Natural killer cell treated with Interleukin-12 subunit alpha and Interleukin-12 subunit beta and Interleukin-15 and Interleukin-18, amount 100 ng/mL, for 72 hours (primary cell): Measurements from ENCODE around the gene HJURP. TPM values are rescaled to one million over a fixed set of nuclear protein-coding genes. Genes with fewer than 3 reads are reported as not detected.
"Not testable (repeated sequence)": the region's sequence is repeated elsewhere in the genome, so short reads cannot be mapped to it uniquely, and the experiment has no call there.

Source experiments
- ATAC-seq, 2 donors: fragments of 150-1000 bp; cut with Tn5 transposase in 1 of 2; sonication (Bioruptor Pico), chemical (Tn5 transposase) in 1 of 2; 2 replicates each; pipeline ENCODE4 v1.10.0; 2021
- DNase-seq: peaks from one replicate; pipeline ENCODE4 v3.0.0; 2022; ENCODE audit warnings: low spot score
- H3K27ac Mint-ChIP-seq, 2 donors: 1 replicate in 1 of 2; 2 replicates in 1 of 2; pipeline ENCODE4 v1.8.0; 2022; ENCODE audit warnings: mixed read lengths in 2 of 2, mild to moderate bottlenecking in 1 of 2, moderate library complexity in 1 of 2
- H3K27me3 Mint-ChIP-seq, 2 donors: 1 replicate in 1 of 2; 2 replicates in 1 of 2; pipeline ENCODE4 v1.8.0; 2022; ENCODE audit warnings: mixed read lengths in 2 of 2
- H3K36me3 Mint-ChIP-seq: one replicate; pipeline ENCODE4 v1.8.0; 2022; ENCODE audit warnings: mixed read lengths
- H3K4me1 Mint-ChIP-seq, 2 donors: 1 replicate in 1 of 2; 2 replicates in 1 of 2; pipeline ENCODE4 v1.8.0; 2022; ENCODE audit warnings: low read depth in 2 of 2, mixed read lengths in 2 of 2, mild to moderate bottlenecking in 1 of 2
- H3K4me3 Mint-ChIP-seq: one replicate; pipeline ENCODE4 v1.8.0; 2022; ENCODE audit warnings: mixed read lengths
- H3K9me3 Mint-ChIP-seq: 2 replicates; pipeline ENCODE4 v1.8.0; 2022; ENCODE audit warnings: mixed read lengths
- total RNA-seq, 2 donors: library from RNA; stranded (reverse); gene quantifications; one replicate each; pipeline ENCODE4 v1.2.3, GENCODE V29; 2022

The HJURP gene
- 10 to 100 TPM; 35.6 to 76.6 TPM for total RNA-seq

- peak within 1 kb of the TSS; percentile 92 to 95 for H3K27ac Mint-ChIP-seq
- no peaks in the 10 kb centered on the region for H3K9me3 Mint-ChIP-seq
- peak; percentile 95 for DNase-seq
- peaks cover 11% of the 10 kb centered on the region for H3K36me3 Mint-ChIP-seq
- peaks cover 16 to 25% of the 10 kb centered on the region in 2 donors for H3K4me1 Mint-ChIP-seq
- peak; percentile 97 to 99 for ATAC-seq
- H3K4me3 Mint-ChIP-seq: peak within 1 kb of the TSS; percentile 91
- H3K27me3 Mint-ChIP-seq: no peaks in the 10 kb centered on the region
Observed at GRCh38 chr2:233854241-233854981, at the start of gene HJURP. Gene HJURP, minus strand, starts transcription at chr2:233854535. Its CDS starts 35 bp downstream, at chr2:233854500.

- Mint-ChIP-seq H3K9me3 (no peaks in the 10 kb centered on the region), H3K27ac (no peak overlapping the region), H3K4me3 (no peak overlapping the region), H3K27me3 (peaks cover 36 to 57% of the 10 kb centered on the region in 2 donors), H3K4me1 (peaks cover 0 to 4% of the 10 kb centered on the region in 2 donors), H3K36me3 (no peaks in the 10 kb centered on the region)
- DNase-seq (no peak), ATAC-seq (no peak)
Observed at GRCh38 chr2:233901884-233902283, 47.5 kb upstream of the HJURP start.

- DNase-seq: no peak
- Mint-ChIP-seq H3K36me3 (no peaks in the 10 kb centered on the region), H3K27me3 (peaks cover 35 to 54% of the 10 kb centered on the region in 2 donors), H3K4me1 (peaks cover 0 to 4% of the 10 kb centered on the region in 2 donors), H3K27ac (no peak overlapping the region), H3K9me3 (no peaks in the 10 kb centered on the region), H3K4me3 (no peak overlapping the region)
- ATAC-seq: no peak
Observed at GRCh38 chr2:233901367-233901766, 47.0 kb upstream of the HJURP start.

- not testable (repeated sequence) for H3K27ac Mint-ChIP-seq, H3K4me3 Mint-ChIP-seq, H3K4me1 Mint-ChIP-seq, H3K36me3 Mint-ChIP-seq, ATAC-seq, DNase-seq, H3K9me3 Mint-ChIP-seq
- peaks cover 25 to 46% of the 10 kb centered on the region in 2 donors for H3K27me3 Mint-ChIP-seq
Observed at GRCh38 chr2:233896253-233896652, 41.9 kb upstream of the HJURP start.

- no peaks in the 10 kb centered on the region for H3K36me3 Mint-ChIP-seq
- no peak overlapping the region for H3K27ac Mint-ChIP-seq
- H3K4me3 Mint-ChIP-seq: no peak overlapping the region
- H3K4me1 Mint-ChIP-seq: no peaks in the 10 kb centered on the region
- no peak for ATAC-seq
- H3K9me3 Mint-ChIP-seq: no peaks in the 10 kb centered on the region
- DNase-seq: no peak
- peaks cover 25 to 41% of the 10 kb centered on the region in 2 donors for H3K27me3 Mint-ChIP-seq
Observed at GRCh38 chr2:233892793-233893192, 38.5 kb upstream of the HJURP start.

- H3K36me3 Mint-ChIP-seq: peaks cover 31% of the 10 kb centered on the region
- ATAC-seq (no peak), DNase-seq (no peak)
- peaks cover 36 to 74% of the 10 kb centered on the region in 2 donors for H3K27me3 Mint-ChIP-seq
- no peak overlapping the region for H3K27ac Mint-ChIP-seq
- H3K4me3 Mint-ChIP-seq: no peak overlapping the region
- no peaks in the 10 kb centered on the region for H3K4me1 Mint-ChIP-seq
- peaks cover 12% of the 10 kb centered on the region for H3K9me3 Mint-ChIP-seq
Observed at GRCh38 chr2:233882353-233882752, 28.0 kb upstream of the HJURP start.

GRCh38 chr2:233872125-233872524, 17.8 kb upstream of the HJURP start:
- H3K4me3 Mint-ChIP-seq, ATAC-seq, H3K9me3 Mint-ChIP-seq, H3K27ac Mint-ChIP-seq, DNase-seq: not testable (repeated sequence)
- H3K4me1 Mint-ChIP-seq: peaks cover 11 to 13% of the 10 kb centered on the region in 2 donors
- peaks cover 36 to 60% of the 10 kb centered on the region in 2 donors for H3K27me3 Mint-ChIP-seq
- peaks cover 11% of the 10 kb centered on the region for H3K36me3 Mint-ChIP-seq

- no peak for DNase-seq
- ATAC-seq: no peak
- Mint-ChIP-seq H3K36me3 (peaks cover 11% of the 10 kb centered on the region), H3K4me1 (peaks cover 11 to 13% of the 10 kb centered on the region in 2 donors), H3K4me3 (no peak overlapping the region), H3K27me3 (peaks cover 36 to 57% of the 10 kb centered on the region in 2 donors), H3K9me3 (peaks cover 5% of the 10 kb centered on the region), H3K27ac (no peak overlapping the region)
Observed at GRCh38 chr2:233871432-233871831, 17.1 kb upstream of the HJURP start.

- peaks cover 11% of the 10 kb centered on the region for H3K36me3 Mint-ChIP-seq
- peaks cover 11 to 13% of the 10 kb centered on the region in 2 donors for H3K4me1 Mint-ChIP-seq
- peaks cover 5% of the 10 kb centered on the region for H3K9me3 Mint-ChIP-seq
- peak within 1 kb of the TSS; percentile 92 for H3K4me3 Mint-ChIP-seq
- ATAC-seq: peak; percentile 68 to 79
- peak within 1 kb of the TSS; percentile 74 to 91 for H3K27ac Mint-ChIP-seq
- H3K27me3 Mint-ChIP-seq: peaks cover 20 to 38% of the 10 kb centered on the region in 2 donors
- peak; percentile 67 for DNase-seq
Observed at GRCh38 chr2:233867993-233868532, 13.7 kb upstream of the HJURP start, which contains the start of gene MSL3B. Gene MSL3B, minus strand, starts transcription at chr2:233868386.

GRCh38 chr2:233866479-233866878, 12.1 kb upstream of the HJURP start:
- Mint-ChIP-seq H3K4me3 (no peak overlapping the region), H3K9me3 (peaks cover 5% of the 10 kb centered on the region), H3K27ac (no peak overlapping the region), H3K27me3 (peaks cover 9 to 25% of the 10 kb centered on the region in 2 donors), H3K36me3 (peaks cover 11% of the 10 kb centered on the region), H3K4me1 (peaks cover 11 to 13% of the 10 kb centered on the region in 2 donors)
- DNase-seq (no peak), ATAC-seq (no peak)

- Mint-ChIP-seq H3K27ac (no peak overlapping the region), H3K27me3 (peaks cover 8 to 19% of the 10 kb centered on the region in 2 donors), H3K9me3 (peaks cover 5% of the 10 kb centered on the region), H3K36me3 (peaks cover 11% of the 10 kb centered on the region), H3K4me3 (no peak overlapping the region), H3K4me1 (peaks cover 11 to 13% of the 10 kb centered on the region in 2 donors)
- DNase-seq (no peak), ATAC-seq (no peak)
Observed at GRCh38 chr2:233865838-233866237, 11.5 kb upstream of the HJURP start.

- Mint-ChIP-seq H3K4me1 (peaks cover 0 to 1% of the 10 kb centered on the region in 2 donors), H3K4me3 (no peak overlapping the region), H3K9me3 (no peaks in the 10 kb centered on the region), H3K27me3 (no peaks in the 10 kb centered on the region), H3K36me3 (no peaks in the 10 kb centered on the region), H3K27ac (no peak overlapping the region)
- ATAC-seq (no peak), DNase-seq (no peak)
Observed at GRCh38 chr2:233862261-233862768, 8.0 kb upstream of the HJURP start.

- no peaks in the 10 kb centered on the region for H3K36me3 Mint-ChIP-seq
- ATAC-seq: no peak
- no peaks in the 10 kb centered on the region for H3K27me3 Mint-ChIP-seq
- DNase-seq: no peak
- H3K4me1 Mint-ChIP-seq: peaks cover 13 to 15% of the 10 kb centered on the region in 2 donors
- no peak overlapping the region for H3K27ac Mint-ChIP-seq
- H3K9me3 Mint-ChIP-seq: no peaks in the 10 kb centered on the region
- no peak overlapping the region for H3K4me3 Mint-ChIP-seq
Observed at GRCh38 chr2:233858331-233858730, 4.0 kb upstream of the HJURP start.

- Mint-ChIP-seq H3K36me3 (peaks cover 6% of the 10 kb centered on the region), H3K9me3 (no peaks in the 10 kb centered on the region), H3K27me3 (no peaks in the 10 kb centered on the region), H3K4me1 (peaks cover 14 to 21% of the 10 kb centered on the region in 2 donors), H3K27ac (no peak overlapping the region), H3K4me3 (no peak overlapping the region)
- DNase-seq (peak; percentile 75), ATAC-seq (no peak)
Observed at GRCh38 chr2:233857511-233858141, 3.3 kb upstream of the HJURP start.
